HG02571 (cell line): ENCODE measurements around the gene GOLGA3.
"Not testable (repeated sequence)": the region's sequence is repeated elsewhere in the genome, so short reads cannot be mapped to it uniquely, and the experiment has no call there.

Source experiments
- ATAC-seq: cut with Tn5 transposase; IDR thresholded peaks from one replicate; pipeline ENCODE4 v1.9.1; 2021; ENCODE audit warnings: mild to moderate bottlenecking, moderate library complexity; ENCODE audit not compliant: unreplicated experiment

GOLGA3 gene

DNA sequence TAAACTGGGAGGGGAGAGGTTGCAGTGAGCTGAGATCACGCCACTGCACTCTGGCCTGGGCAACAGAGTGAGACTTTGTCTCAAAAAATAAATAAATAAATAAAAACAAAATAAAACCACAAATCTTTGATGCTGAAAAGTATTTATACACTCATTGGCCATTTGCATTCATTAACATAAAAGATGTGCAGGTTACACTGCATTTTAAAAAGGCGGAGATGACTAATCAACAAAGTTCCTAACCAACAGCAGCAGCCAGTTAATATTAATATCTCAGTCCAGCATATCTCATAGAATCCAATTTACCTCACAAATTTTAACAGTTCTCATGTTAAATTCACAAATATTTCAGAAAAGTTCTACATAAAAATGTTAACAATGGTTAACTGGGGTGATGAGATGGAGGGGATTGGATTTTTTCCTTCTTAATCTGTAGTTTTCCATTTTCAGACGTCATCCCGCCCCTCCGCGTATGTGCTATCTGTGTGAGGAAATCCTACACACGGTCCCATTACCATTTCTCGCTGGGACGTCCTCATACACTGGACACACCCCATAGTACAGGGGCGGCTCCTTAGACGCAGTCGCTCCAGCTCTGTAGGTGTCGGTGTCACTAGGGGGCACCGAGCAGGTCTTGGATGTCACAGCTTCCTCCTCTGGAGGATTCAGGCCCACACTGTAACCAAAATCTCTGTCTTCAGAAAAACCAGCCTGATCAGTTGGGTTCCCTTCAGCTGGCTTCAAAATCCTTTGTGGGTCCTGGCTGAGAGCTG, 74.3 kb downstream of the GOLGA3 start:
- ATAC-seq = no peak

DNA sequence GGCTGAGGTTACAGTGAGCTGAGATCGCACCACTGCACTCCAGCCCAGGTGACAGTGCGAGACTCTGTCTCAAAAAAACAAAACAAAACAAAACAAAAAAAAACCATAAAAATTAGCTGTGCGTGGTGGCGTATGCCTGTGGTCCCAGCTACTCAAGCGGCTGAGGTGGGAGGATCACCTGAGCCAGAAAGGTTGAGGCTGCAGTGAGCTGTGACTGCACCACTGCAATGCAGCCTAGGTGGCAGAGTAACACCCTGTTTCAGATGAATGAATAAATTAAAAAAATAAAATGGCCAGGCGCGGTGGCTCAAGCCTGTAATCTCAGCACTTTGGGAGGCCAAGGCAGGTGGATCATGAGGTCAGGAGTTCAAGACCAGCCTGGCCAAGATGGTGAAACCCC, 75.0 kb downstream of the GOLGA3 start:
- not testable (repeated sequence) for ATAC-seq

DNA sequence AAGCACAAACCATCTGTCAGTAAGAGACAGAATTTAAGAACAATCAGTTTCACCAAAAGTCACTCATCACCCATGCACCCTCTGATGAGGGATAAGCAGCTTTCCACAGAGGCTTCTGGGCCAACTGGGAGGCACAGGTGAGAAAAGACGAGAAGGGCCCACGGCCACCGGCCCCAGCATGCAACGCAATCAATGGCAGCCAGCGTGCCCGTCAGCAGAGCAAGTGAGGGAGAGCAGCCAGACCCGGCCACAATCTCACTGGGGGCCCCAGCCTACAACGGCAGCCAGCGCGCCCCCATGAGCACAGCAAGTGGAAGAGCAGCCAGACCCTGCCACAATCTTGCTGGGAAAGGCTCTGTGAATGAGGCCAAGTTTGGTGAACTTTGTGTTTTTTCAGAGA, 80.3 kb downstream of the GOLGA3 start:
- no peak for ATAC-seq

DNA sequence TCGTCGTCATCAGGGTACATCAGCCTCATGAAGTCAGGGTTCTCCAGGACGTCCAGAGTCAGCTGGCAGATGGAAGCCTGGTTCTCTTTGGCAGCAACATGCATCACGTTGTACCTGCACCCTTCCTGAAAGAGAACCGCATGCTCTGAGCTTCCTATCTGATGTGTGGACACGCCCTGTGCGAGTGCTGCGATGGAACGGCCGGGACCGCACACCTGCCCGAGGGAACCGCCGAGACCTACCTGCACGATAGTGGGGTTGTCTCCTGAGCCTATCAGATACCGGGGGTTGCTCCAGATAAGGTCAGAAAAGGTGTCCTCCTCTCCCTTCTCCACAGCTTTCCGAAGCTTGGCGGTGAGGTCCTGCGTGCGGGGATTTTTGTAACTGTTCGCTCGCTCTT, 80.8 kb downstream of the GOLGA3 start:
- ATAC-seq = no peak

DNA sequence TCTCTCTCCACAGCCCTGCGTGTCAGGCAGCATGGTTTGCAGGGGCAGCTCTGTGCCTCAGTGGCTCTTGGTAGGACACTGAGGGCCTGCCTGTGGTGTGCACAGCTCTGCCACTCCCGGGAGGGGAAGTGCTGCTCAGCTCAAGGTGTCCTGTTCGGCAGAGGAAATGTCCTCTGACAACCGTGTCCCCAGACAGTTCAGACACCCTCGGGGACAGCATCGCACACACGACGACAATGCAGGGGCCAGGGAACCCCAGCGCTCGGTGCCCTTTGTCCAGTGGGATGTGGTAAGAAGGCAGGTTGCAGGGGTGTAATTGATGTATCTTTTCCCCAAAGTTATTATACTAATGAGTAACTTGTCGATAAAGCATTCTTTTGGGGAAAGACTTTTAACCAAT, 81.3 kb downstream of the GOLGA3 start:
- no peak for ATAC-seq

DNA sequence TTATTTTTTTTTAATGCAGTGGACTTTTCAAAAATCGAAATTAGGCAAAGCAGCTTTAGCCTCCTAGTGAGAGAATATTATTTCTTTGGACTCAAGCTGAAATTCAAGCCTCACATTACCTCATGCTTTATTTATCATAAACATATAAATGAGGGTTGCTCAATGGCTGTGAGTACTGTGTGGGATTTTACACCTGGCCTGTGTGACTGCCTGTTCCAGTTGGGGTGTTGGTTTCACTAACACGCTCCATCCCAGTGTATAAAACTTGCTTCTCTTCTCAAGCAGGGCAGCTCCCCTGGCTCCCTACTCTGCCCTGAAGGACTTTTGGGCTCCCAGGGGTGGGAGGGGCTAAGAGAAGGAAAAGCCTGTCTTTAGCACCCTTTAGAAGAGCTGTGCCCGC, 82.1 kb downstream of the GOLGA3 start:
- ATAC-seq = no peak

DNA sequence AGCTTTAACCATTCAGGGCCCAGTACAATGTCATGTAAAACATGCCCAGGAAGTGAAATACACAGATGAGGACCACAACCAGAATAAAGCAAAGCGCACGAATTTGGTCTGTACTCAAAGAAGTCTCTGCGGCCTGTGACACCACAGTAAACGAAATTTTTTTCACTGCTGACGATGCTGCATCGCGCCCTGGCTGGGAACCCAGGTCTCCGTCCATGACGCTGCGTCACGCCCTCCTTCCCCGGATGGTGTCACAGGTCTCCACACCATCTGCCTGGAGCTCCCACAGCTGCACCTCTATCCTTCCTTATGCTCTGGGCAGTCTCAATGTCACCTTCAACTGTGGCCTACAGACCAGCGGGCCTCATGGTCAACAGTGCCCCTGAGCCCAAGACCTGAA, 84.8 kb downstream of the GOLGA3 start:
- ATAC-seq = no peak

DNA sequence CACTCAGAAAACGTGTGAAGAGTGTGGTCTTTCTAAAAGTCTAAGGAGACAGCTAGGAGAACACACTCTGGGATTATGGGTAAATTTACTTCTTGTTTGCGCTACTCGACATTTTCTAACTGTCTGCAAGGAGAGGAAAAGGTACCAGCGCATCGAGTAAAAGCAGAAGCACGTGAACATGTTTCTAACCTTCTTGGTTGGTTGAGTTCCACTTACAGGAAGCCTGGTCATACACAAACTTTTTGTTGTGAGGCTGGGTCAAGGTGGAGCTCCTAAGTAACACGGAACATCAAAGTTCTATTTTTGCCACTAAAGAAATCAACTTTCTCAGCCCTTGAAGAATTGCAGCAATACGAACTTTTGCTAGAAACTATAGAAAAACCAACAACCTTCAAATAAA, 87.0 kb downstream of the GOLGA3 start:
- ATAC-seq = no peak

DNA sequence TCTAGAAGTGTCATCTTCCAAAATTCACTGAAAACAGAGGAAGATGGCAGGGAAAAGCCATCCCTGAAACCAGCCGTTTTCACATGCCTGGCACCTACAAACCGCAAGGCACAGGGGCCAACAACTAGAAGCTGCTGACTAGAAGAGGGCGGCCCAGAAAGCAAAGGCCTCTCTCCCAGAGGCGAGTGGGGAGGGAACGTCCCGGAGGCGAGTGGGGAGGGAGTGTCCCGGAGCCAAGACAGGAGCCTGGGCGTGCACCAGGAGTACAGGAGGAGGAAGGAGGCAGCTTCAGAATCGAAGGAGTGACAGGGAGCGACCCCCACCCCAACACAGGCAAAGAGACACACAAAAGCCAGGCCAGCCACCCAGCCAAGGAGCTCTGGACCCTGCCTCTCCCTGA, 88.0 kb downstream of the GOLGA3 start:
- no peak for ATAC-seq

DNA sequence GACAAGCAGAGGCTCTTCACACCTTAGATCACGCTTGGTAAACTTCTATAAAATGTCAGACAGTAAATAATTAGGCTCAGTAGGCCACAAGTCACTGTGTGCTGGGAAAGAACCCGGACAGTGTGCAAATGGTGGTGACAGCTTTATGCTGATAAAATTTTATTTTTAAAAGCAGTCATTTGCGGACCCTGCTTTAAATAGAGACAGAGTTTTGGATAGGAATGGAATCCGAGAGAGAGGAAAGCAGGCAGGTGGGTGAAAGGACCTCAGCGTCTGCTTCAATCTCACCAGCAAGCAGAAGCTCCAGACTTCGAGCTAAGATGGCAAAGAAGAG, 88.4 kb downstream of the GOLGA3 start:
- no peak for ATAC-seq

DNA sequence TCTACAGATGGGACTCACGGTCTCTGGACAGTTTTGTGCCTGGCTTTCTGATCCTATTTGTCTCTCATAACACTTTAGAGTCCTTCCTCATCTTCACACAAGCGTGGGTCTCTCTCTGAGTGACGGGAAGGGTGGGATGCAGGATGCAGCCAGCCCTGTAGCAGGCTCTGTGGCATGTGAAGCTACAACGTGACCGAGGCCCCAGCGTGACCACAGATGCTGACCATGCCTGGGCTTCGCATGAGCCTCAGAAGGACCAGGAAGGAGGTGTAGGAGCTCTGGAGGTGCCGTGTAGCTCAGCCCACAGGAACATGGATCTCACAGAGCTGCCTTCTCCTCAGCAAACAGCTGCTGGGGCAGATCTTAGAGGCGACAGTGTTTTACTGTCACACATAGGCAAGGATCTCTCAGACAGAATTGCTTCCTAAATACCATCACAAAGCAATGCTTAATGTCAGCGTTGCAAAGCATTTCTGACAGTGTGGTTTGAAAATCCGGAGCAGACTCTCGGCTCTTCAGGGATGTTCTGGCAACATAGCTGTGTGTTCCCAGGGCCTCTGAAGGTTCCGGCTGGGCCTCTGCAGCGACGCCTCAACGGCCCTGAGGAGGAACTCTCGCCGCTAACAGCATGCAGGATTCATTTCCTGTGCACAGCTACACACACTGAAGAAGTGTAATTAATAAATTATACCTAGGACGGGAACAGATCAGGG, 88.9 kb downstream of the GOLGA3 start:
- no peak for ATAC-seq

DNA sequence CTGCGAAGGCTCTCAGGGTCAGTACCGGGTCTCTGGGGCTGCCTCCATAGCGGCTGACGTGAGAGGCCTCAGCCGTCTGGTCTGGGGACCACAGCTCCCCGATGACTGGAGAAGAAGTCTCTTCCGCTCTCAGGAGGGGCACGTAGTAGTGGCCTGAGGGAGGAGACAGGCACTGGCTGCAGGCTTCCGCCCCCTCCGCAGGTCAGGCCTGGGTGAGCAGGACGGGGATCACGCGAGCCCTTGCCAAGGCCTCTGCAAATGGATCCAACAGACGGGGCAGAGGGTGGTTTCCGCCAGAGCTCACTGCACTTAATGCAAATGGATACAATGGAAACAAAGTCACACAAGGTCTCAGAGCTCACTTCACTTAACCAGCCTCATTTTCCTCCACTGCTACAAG, 91.8 kb downstream of the GOLGA3 start:
- ATAC-seq = no peak

DNA sequence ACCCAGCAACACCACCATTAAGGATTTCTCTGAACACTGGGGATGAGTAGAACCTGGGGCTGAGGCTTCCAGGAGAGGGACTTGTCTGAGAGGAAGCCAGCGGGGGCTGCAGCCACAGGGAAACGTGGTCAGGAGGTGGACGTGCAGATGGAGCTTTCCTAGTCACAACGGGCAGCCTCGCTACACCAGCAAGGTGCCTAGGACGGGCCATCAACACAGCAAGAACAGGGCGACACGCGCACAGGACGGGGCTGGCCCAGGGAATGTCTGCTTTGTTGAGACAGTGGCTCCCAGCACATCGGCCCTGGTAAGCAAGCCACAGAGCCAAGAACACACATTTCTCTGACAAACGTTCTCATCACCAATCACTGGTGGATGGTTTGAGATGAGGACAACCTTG, 92.3 kb downstream of the GOLGA3 start:
- ATAC-seq = no peak

DNA sequence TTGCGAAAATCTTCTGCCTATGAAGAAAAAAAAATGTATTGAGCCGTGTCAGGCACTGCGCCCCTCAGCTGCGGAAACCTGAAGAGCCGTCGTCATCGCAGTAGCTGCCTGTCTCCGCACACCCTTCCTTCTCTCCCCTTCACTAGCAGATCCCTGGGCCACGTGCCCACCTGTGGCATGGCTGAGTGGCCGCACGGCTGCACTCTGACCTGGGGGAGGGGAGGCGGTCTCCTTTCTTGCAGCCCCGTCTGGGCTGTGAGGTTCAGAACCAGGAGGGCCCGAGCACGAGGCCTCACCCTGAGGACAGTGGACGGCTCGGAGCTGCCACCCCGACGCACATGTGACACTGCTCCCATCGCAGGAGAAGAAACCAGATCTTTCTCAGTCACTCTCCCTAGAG, 93.2 kb downstream of the GOLGA3 start:
- no peak for ATAC-seq

DNA sequence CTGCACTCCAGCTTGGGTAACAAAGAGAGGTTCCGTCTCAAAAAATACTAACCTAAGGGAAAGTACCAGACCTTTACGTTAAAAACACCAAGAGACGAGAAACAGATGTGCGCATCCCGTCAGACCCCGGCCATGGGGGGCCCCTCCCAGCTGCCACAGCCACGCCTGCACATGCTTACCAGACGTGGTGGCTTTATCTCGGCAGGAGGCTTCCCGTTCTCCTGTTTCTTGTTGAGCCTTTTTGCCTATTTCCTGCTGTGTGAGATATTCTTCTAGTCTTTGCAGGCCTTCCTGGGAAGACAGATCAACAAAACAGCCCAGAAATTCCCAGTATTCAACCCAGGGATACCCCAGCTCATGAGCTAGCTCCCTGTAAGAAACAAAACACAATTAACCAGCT, 94.5 kb downstream of the GOLGA3 start:
- ATAC-seq = no peak

DNA sequence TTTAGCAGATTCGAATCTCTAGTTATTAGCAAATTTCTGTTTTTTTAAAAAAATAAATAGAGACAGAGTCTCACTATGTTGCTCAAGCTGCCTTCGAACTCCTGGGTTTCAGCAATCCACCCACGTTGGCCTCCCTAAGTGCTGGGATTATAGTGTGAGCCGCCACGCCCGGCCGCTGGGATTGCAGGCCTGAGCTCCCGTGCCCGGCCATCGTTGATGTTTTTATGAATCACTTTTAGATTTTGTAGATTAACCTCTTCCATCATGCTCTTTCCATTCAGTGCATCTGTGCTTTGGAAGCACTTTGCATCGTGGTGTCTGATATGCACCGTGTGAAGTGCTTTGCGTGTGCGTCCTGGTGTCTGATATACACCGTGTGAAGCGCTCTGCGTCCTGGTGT, 97.1 kb downstream of the GOLGA3 start:
- no peak for ATAC-seq

DNA sequence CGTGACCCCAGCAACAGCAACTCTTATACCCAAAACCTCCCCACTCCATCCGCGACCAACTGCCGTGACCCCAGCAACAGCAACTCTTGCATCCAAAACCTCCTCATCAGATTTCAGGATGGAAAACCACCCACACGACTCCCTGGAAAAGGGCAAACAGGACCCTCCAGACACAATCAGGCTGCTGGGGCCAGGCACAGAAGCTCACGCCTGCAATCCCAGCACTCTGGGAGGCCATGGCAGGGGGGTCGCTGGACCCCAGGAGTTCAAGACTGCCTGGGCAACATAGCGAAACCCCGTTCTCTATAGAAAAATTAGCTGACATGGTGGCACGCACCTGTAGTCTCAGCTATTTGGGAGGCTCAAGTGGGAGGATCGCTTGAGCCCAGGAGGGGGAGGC, 98.3 kb downstream of the GOLGA3 start:
- no peak for ATAC-seq

DNA sequence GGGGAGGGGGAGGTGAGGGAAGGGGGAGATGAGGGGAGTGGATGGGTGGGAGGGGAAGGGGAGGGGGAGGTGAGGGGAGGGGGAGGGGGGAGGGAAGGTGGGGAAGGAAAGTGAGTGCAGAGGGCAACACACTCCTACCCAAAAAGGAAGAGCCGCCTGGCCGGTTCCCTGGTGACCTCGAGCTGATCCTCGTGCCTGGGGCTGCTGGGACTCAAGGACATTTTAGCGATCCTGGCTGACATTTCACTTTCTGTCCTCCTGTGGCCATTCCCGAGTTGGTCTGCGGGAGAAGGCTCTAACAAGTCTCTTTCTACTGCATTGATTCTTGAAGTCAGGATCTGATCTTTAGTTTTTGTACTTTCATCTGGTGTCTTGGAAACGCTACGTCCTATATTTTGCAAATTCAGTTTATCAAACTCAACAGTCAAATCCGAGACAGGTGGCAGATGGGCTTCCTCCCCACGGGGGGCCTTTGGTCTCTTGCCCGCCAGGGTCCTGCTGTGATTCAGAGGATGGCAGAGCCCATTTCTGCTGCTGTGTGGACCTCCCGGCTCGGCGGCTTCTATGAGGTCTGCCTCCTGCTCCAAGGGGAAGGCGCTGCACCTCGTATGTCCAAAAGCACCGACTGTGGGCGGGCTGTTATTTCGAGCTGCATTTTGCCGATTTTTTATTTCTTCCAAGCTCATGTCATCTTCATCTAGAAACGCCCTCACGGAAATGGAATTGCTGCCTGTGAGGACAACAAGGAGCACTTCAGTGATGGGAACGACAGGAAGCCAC, 98.9 kb downstream of the GOLGA3 start:
- no peak for ATAC-seq

DNA sequence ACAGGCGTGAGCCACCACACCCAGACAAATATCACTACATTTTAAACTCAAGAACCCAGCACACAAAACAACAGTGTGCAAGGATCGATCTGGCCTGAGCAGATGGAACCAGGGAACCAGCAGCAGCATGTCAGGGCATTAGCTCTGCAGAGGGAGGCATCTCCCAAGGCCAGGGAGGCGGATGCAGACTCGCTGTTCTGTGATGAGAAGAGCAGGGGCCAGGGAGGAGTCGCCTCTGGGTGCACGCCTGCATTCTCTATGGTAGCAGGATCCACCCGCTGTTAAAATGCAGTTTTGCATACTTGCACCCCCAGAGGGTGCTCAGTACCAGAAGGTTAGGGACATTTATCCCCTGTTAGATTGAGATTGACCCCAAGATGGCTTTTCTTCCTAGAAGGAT, 100.2 kb downstream of the GOLGA3 start:
- no peak for ATAC-seq

DNA sequence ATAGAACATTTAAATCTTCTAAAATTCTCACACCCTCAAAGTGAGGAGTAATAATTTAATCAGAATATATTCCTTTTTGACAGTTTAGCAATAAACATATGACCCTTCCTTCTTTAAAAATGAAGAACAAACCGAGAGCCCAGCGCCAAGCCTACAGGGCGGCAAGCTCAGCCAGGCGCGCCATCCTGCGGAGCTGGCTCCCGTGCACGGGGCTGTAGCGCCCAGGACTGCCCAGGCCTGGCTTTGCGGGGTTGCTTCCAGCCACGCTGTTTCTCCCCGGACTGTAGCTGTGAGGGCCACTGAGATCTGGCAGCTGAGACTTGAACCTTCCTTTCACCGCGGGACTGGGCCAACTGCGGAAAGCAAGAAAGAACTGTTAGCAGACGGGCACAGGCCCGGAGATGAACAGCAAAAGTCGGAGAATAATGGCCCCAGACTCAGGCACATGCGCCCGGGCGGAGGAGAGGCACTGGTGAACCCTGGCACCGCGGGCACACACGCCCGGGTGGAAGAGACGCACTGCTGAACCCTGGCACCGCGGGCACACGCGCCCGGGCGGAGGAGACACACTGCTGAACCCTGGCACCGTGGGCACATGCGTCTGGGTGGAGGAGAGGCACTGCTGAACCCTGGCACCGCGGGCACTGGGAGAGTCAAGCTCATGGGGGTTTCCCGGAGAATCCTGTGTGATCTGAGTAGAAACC, 101.4 kb downstream of the GOLGA3 start:
- no peak for ATAC-seq

DNA sequence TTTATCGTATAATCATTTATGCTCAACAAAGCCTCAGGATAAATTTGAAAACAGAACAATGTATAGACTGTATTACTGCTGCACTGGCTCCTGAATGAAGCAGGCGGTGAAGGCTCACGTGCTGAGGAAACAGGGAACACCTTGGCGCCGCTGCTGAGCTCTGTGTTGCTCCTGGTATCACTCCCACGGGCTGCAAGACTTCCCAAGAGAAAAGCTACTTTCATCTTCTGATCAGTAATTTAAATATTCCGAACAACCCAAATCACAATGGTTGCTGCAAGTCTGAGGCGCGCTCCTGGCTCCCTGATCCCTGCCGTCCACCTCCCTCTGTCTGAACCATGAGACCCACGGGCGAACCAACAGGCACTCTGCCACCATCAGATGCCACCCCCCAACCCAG, 102.3 kb downstream of the GOLGA3 start:
- no peak for ATAC-seq
